GM19324 (cell line): ENCODE results near the gene DNAJC1.
"Not testable (repeated sequence)": the region's sequence is repeated elsewhere in the genome, so short reads cannot be mapped to it uniquely, and the experiment has no call there.

ENCODE experiments used
- ATAC-seq: cut with Tn5 transposase; IDR thresholded peaks from one replicate; pipeline ENCODE4 v1.9.1; 2021; ENCODE audit warnings: mild to moderate bottlenecking, moderate library complexity; ENCODE audit not compliant: unreplicated experiment, low FRiP score

DNAJC1 gene

GRCh38 chr10:21919117-21919516 lies 84.4 kb downstream of the DNAJC1 start:
- no peak for ATAC-seq

GRCh38 chr10:21912625-21913024 lies 90.9 kb downstream of the DNAJC1 start:
- ATAC-seq = no peak

DNA sequence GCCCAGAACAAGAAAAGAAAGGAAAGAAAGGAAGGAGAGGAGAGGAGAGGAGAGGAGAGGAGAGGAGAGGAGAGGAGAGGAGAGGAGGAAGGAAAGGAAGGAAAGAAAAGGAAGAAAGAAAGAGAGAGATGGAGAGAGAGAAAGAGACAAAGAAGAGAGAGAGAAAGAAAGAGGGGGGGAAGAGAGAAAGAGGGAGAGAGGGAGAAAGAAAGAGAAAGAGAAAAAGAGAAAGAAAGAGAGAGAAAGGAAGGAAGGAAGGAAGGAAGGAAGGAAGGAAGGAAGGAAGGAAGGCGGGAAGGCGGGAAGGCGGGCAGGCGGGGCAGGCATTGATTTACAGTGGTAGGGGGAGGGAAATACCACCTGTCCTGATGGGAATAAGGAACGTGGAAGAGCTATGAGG lies 92.7 kb downstream of the DNAJC1 start:
- ATAC-seq = no peak

DNA sequence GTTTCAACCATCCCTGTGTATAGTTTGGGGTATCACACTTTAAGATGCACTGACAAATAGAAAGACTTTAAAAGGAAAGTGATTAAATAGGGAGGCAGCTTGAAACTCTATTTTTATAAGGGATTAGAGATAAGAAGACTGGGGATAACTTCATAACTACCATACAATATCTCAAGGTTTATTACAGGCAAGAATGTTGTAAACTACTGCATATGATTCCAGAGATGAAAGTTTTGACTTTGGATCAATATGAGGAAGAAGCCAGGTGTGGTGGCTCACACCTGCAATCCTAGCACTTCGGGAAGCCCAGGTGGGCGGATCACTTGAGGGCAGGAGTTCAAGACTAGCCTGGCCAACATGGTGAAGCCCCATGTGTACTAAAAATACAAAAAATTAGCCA lies 96.1 kb downstream of the DNAJC1 start:
- ATAC-seq = no peak

DNA sequence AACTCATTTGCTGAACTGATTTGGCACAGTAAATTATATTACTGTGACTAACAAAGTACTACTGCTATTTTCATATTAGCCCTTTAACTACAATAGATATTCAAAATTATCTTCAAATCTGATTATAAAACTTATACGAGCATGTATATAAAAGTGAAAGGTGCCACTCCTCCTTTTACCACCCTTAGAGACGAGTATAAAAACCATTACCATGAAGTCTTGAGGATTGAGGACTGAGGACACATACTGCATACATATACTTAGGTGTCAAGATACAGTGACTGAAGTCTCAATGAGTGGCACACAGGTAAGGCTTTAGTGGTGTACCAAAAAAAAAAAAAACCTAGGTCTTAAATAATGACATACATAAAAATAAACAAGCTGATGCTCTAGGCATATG lies 98.6 kb downstream of the DNAJC1 start:
- ATAC-seq = no peak

GRCh38 chr10:21899736-21900135 lies 103.8 kb downstream of the DNAJC1 start:
- no peak for ATAC-seq

GRCh38 chr10:21895932-21896331 lies 107.6 kb downstream of the DNAJC1 start:
- no peak for ATAC-seq

- ATAC-seq = no peak
Observed at GRCh38 chr10:21894648-21895342, 108.7 kb downstream of the DNAJC1 start.

- ATAC-seq = no peak
Observed at GRCh38 chr10:21891439-21891838, 112.1 kb downstream of the DNAJC1 start.

- ATAC-seq = peak; percentile 10
Observed at GRCh38 chr10:21889477-21890275, 113.9 kb downstream of the DNAJC1 start.

DNA sequence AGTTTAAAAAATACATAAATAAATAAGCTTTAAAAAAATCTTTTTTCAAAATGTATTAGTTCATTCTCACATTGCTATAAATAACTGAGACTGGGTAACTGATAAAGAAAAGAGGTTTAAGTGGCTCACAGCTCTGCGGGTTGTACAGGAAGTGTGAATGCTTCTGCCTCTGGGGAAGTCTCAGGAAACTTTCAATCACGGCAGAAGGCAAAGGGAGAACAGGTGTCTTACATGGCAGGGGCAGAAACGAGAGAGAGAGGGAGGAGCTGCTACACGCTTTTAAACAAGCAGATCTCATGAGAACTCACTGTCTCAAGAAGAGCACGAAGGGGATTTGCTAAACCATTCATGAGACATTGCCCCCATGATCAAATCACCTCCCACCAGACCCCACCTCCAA lies 114.6 kb downstream of the DNAJC1 start:
- ATAC-seq = peak; percentile 94

- no peak for ATAC-seq
Observed at GRCh38 chr10:21885940-21886339, 117.6 kb downstream of the DNAJC1 start.

DNA sequence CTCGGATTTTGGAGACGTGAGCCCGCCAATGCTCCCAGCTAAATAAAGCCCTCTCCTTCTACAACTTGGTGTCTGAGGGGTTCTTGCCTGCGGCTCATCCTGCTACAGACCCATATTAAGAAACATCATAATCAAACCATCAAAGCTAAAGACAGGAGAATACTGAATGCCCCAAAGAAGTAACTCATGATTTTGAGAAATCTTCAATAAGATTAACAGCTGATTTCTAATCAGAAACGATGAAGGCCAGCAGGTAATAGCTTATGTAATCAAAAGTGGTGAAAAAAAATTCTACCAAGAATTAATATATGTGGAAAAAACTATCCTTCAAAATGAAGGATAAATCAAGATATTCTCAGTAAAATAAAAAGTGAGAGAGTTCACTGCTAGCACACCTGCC lies 130.3 kb downstream of the DNAJC1 start:
- no peak for ATAC-seq

GRCh38 chr10:21872771-21873170 lies 130.8 kb downstream of the DNAJC1 start:
- ATAC-seq = not testable (repeated sequence)

DNA sequence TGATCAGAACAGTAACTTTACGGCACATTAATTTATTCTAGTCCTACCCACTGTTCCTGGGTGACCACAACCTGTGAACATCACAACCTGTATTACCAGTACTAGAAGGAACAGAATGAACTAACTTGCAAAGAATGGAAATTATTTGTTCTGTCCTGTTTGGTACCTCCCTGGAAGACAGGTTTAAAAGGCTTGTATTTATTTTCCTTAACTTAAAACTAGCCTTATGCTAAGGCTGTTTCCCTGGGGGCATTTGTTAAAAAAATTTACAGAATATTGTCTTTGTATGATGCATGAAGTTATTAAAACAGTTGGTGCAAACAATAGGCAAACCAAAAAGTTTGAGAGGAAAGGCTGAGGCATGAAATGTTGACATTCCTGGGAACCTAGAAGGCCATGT lies 132.7 kb downstream of the DNAJC1 start:
- no peak for ATAC-seq

GRCh38 chr10:21869087-21869486 lies 134.4 kb downstream of the DNAJC1 start:
- not testable (repeated sequence) for ATAC-seq

GRCh38 chr10:21860718-21861117 lies 142.8 kb downstream of the DNAJC1 start:
- ATAC-seq = no peak

- no peak for ATAC-seq
Observed at GRCh38 chr10:21858455-21858854, 145.1 kb downstream of the DNAJC1 start.

- no peak for ATAC-seq
Observed at GRCh38 chr10:21849607-21850006, 153.9 kb downstream of the DNAJC1 start.

- ATAC-seq = no peak
Observed at GRCh38 chr10:21843645-21844044, 159.9 kb downstream of the DNAJC1 start.

DNA sequence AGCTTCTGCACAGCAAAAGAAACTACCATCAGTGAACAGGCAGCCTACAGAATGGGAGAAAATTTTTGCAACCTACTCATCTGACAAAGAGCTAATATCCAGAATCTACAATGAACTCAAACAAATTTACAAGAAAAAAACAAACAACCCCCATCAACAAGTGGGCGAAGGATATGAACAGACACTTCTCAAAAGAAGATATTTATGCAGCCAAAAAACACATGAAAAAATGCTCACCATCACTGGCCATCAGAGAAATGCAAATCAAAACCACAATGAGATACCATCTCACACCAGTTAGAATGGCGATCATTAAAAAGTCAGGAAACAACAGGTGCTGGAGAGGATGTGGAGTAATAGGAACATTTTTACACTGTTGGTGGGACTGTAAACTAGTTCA lies 162.3 kb downstream of the DNAJC1 start:
- not testable (repeated sequence) for ATAC-seq

- not testable (repeated sequence) for ATAC-seq
Observed at GRCh38 chr10:21837487-21837886, 166.0 kb downstream of the DNAJC1 start.
